Natural killer cell (primary cell): Measurements from ENCODE around the gene SEZ6L. TPM values are rescaled to one million over a fixed set of nuclear protein-coding genes. Genes with fewer than 3 reads are reported as not detected.

ENCODE experiments used
- ATAC-seq, 3 donors: fragments of 150-1000 bp in 2 of 3; fragments of 200-7000 bp in 1 of 3; cut with Tn5 transposase; 1 replicate in 1 of 3; 2 replicates in 2 of 3; pipeline ENCODE4 v1.10.0; 2021; ENCODE audit warnings: mild to moderate bottlenecking in 2 of 3, moderate library complexity in 2 of 3
- DNase-seq, 2 donors: peaks; one replicate each; pipeline versions ENCODE4 v3.0.0 to v3.0.0-alpha.2; 2013 to 2021; ENCODE audit warnings: mixed read lengths in 1 of 2
- H3K27ac ChIP-seq: one replicate; pipeline ENCODE4 v1.5.1; 2013; ENCODE audit warnings: mild to moderate bottlenecking, low read length
- H3K27me3 ChIP-seq: one replicate; pipeline ENCODE4 v1.6.1; 2013; ENCODE audit warnings: low read length; ENCODE audit not compliant: control insufficient read depth, insufficient read depth
- H3K36me3 ChIP-seq: one replicate; pipeline ENCODE4 v1.6.1; 2013; ENCODE audit warnings: low read length; ENCODE audit not compliant: control insufficient read depth, insufficient read depth
- H3K4me1 ChIP-seq: one replicate; pipeline ENCODE4 v1.6.1; 2013; ENCODE audit warnings: low read length; ENCODE audit not compliant: control insufficient read depth, insufficient read depth
- H3K4me3 ChIP-seq: one replicate; pipeline ENCODE4 v1.5.1; 2013; ENCODE audit warnings: low read length
- H3K9me3 ChIP-seq: one replicate; pipeline ENCODE4 v1.6.1; 2013; ENCODE audit warnings: low read length; ENCODE audit not compliant: control insufficient read depth, insufficient read depth
- H3K27ac Mint-ChIP-seq, 2 donors: one replicate each; pipeline ENCODE4 v1.8.0; 2022; ENCODE audit warnings: mild to moderate bottlenecking in 2 of 2, mixed read lengths in 2 of 2, moderate library complexity in 1 of 2
- H3K27me3 Mint-ChIP-seq, 2 donors: one replicate each; pipeline ENCODE4 v1.8.0; 2022; ENCODE audit warnings: low read depth in 2 of 2, mixed read lengths in 2 of 2
- H3K36me3 Mint-ChIP-seq: one replicate; pipeline ENCODE4 v1.8.0; 2022; ENCODE audit warnings: mixed read lengths
- H3K4me1 Mint-ChIP-seq, 2 donors: one replicate each; pipeline ENCODE4 v1.8.0; 2022; ENCODE audit warnings: mixed read lengths in 2 of 2
- H3K4me3 Mint-ChIP-seq: one replicate; pipeline ENCODE4 v1.8.0; 2022; ENCODE audit warnings: mild to moderate bottlenecking, moderate library complexity, mixed read lengths
- H3K9me3 Mint-ChIP-seq, 2 donors: one replicate each; pipeline ENCODE4 v1.8.0; 2022; ENCODE audit warnings: mixed read lengths in 2 of 2
- CTCF ChIP-seq: fragments of 200-600 bp; IDR thresholded peaks from one replicate; pipeline ENCODE4 v1.8.0; 2022; ENCODE audit warnings: antibody characterized with exemption
- WGBS: methylation state at CpG from one replicate; pipeline ENCODE4 v1.1.7; 2013; ENCODE audit warnings: missing lambda C conversion rate; ENCODE audit not compliant: insufficient coverage; 5-methylcytosine and 5-hydroxymethylcytosine counted together
- intact Hi-C: fragments of 100-400 bp; cut with micrococcal nuclease; formaldehyde crosslinking; loops from one replicate; pipeline ENCODE4 v1.14.2; 2022
- total RNA-seq, 4 donors: library from RNA; stranded (reverse); fragments of 120-200 nt in 1 of 4; gene quantifications; one replicate each; pipeline versions ENCODE4 v1.2.3 to v1.2.4, GENCODE V29; 2013 to 2022

Gene SEZ6L
- total RNA-seq, 3 donors from 2014 or later (not counting 1 experiment from before 2014, with no cell fraction given): 0.11 to 1.1 (median 0.60) TPM

- Histone ChIP-seq H3K27me3 (no peaks in the 10 kb centered on the region), H3K27ac (no peak overlapping the region), H3K36me3 (no peaks in the 10 kb centered on the region), H3K9me3 (no peaks in the 10 kb centered on the region), H3K4me1 (no peaks in the 10 kb centered on the region), H3K4me3 (no peak overlapping the region)
- intact Hi-C loops: no loop called here
- no peaks in the 10 kb centered on the region for H3K36me3 Mint-ChIP-seq
- no peak overlapping the region for H3K4me3 Mint-ChIP-seq
- H3K9me3 Mint-ChIP-seq: no peaks in the 10 kb centered on the region
- no peak overlapping the region for H3K27ac Mint-ChIP-seq
- no peak for TF ChIP-seq CTCF
- ATAC-seq: no peak
- no peaks in the 10 kb centered on the region for H3K4me1 Mint-ChIP-seq
- DNase-seq: no peak
- peaks cover 9 to 22% of the 10 kb centered on the region in 2 donors for H3K27me3 Mint-ChIP-seq
- WGBS: 80% methylated on average over 20 of the region's 20 CpGs
Measured at GRCh38 chr22:26354707-26355106, 185.4 kb downstream of the SEZ6L start.

DNA sequence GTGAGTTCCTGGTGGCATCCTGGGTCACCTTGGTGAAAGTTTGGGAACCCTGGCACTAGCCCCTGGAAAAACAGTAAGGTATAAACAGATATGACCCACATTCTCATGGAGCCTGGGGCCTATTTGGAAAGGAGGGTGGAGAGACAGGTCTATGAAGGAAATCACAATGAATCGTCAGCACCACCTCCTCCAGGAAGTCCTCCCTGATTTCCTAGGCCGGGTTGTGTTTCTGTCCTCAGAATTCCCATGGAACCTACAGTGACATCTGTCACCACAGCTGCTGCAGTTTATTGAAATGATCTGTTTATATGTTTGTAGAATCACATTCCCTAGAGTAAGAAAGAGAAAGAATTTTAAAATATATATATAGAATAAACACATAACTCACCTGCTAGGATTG, 188.0 kb downstream of the SEZ6L start:
- peaks cover 7% of the 10 kb centered on the region in 2 donors for H3K4me1 Mint-ChIP-seq
- H3K27ac Mint-ChIP-seq: no peak overlapping the region
- Histone ChIP-seq H3K4me3 (no peak overlapping the region), H3K9me3 (no peaks in the 10 kb centered on the region), H3K27ac (no peak overlapping the region), H3K4me1 (peaks cover 6% of the 10 kb centered on the region), H3K36me3 (no peaks in the 10 kb centered on the region), H3K27me3 (no peaks in the 10 kb centered on the region)
- no peak for ATAC-seq
- no peak for DNase-seq
- H3K4me3 Mint-ChIP-seq: no peak overlapping the region
- WGBS: 46% methylated on average over 2 of the region's 2 CpGs
- no peaks in the 10 kb centered on the region for H3K36me3 Mint-ChIP-seq
- no peaks in the 10 kb centered on the region for H3K9me3 Mint-ChIP-seq
- intact Hi-C loops: no loop called here
- no peak for TF ChIP-seq CTCF
- peaks cover 9 to 32% of the 10 kb centered on the region in 2 donors for H3K27me3 Mint-ChIP-seq

DNA sequence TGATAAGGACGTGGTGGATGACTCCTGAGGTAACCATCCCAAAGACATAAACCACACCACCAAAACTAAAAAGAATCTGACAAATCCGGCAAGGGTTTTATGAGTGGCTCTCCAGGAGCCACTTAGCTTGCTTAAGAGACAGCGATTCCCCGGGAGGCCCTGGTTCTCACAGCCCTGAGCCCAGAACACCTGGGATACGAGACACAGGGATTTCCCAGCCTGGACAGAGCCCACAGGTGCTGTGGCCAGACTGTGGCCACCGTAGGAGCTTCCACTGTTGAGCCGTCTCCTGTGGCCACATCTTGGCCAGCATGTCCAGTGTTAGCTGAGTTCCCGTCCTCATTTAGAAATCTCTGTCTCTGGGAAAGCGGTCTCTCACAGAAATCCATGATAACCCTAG, 188.6 kb downstream of the SEZ6L start:
- DNase-seq (no peak), ATAC-seq (no peak)
- H3K4me1 Mint-ChIP-seq: peaks cover 7% of the 10 kb centered on the region in 2 donors
- H3K36me3 Mint-ChIP-seq: no peaks in the 10 kb centered on the region
- no peaks in the 10 kb centered on the region for H3K9me3 Mint-ChIP-seq
- 76% methylated on average over 9 of the region's 9 CpGs for WGBS
- H3K27ac ChIP-seq: no peak overlapping the region
- no peaks in the 10 kb centered on the region for H3K9me3 ChIP-seq
- no peak overlapping the region for H3K4me3 ChIP-seq
- no peak overlapping the region for H3K4me3 Mint-ChIP-seq
- no peak for TF ChIP-seq CTCF
- H3K27ac Mint-ChIP-seq: no peak overlapping the region
- peaks cover 6% of the 10 kb centered on the region for H3K4me1 ChIP-seq
- intact Hi-C loops: no loop called here
- peaks cover 13 to 37% of the 10 kb centered on the region in 2 donors for H3K27me3 Mint-ChIP-seq
- H3K36me3 ChIP-seq: no peaks in the 10 kb centered on the region
- no peaks in the 10 kb centered on the region for H3K27me3 ChIP-seq

DNA sequence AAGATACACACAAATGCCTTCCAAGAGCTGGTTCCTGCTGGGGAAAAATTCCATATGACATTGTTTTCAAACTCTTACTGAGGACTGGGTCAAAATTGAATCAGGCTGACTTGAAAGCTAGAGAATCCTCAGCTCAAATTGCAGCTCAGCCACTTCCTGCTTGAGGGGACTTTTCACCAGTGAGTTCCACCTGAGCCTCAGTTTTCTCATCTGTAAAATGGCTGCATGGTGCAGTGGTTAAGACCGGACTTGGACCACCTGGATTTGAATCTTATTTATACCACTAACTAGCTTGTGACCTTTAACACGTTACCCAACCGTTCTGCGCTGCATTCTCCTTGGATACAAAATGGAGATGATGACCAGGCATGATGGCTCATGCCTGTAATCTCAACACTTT, 189.9 kb downstream of the SEZ6L start:
- Histone ChIP-seq H3K36me3 (no peaks in the 10 kb centered on the region), H3K9me3 (no peaks in the 10 kb centered on the region), H3K27ac (no peak overlapping the region), H3K4me1 (peaks cover 6% of the 10 kb centered on the region), H3K27me3 (no peaks in the 10 kb centered on the region), H3K4me3 (no peak overlapping the region)
- no peaks in the 10 kb centered on the region for H3K36me3 Mint-ChIP-seq
- no peak for TF ChIP-seq CTCF
- 93% methylated on average over 4 of the region's 4 CpGs for WGBS
- no peak overlapping the region for H3K27ac Mint-ChIP-seq
- peaks cover 7% of the 10 kb centered on the region in 2 donors for H3K4me1 Mint-ChIP-seq
- peaks cover 11 to 30% of the 10 kb centered on the region in 2 donors for H3K27me3 Mint-ChIP-seq
- DNase-seq: no peak
- ATAC-seq: no peak
- H3K4me3 Mint-ChIP-seq: no peak overlapping the region
- no peaks in the 10 kb centered on the region for H3K9me3 Mint-ChIP-seq
- intact Hi-C loops: no loop called here
